ENCODE measurements around the gene LTB4R.

The LTB4R gene

DNA sequence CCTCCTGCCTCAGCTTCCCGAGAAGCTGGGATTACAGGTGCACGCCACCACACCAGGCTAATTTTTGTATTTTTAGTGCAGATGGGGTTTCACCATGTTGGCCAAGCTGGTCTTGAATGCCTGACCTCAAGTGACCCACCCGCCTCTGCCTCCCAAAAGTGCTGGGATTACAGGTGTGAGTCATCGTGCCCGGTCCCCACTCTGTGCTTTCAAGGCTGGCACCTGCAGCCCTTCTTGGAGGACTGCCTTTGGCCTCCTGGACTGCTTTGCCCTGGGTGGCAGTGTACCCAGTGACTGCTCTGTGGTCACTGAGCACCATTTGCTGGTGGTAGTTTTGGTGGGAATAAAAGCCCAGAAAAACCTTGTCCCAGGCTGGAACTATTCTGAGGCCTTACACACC is 24.3 kb upstream of the LTB4R start:
- H3K27me3 ChIP-seq (ENCODE audit: control insufficient read depth, insufficient read depth, low read length) = no peaks in the 10 kb centered on the region
- no peaks in the 10 kb centered on the region for H3K4me1 ChIP-seq
- H3K27ac ChIP-seq = no peak overlapping the region
- H3K9me3 ChIP-seq (ENCODE audit: control insufficient read depth, low read length) = no peaks in the 10 kb centered on the region
- H3K4me3 ChIP-seq (ENCODE audit: low read depth, low read length) = no peak overlapping the region
- H2AFZ ChIP-seq = no peak overlapping the region
- no peaks in the 10 kb centered on the region for H3K79me2 ChIP-seq
- TF ChIP-seq, protein P1, sequence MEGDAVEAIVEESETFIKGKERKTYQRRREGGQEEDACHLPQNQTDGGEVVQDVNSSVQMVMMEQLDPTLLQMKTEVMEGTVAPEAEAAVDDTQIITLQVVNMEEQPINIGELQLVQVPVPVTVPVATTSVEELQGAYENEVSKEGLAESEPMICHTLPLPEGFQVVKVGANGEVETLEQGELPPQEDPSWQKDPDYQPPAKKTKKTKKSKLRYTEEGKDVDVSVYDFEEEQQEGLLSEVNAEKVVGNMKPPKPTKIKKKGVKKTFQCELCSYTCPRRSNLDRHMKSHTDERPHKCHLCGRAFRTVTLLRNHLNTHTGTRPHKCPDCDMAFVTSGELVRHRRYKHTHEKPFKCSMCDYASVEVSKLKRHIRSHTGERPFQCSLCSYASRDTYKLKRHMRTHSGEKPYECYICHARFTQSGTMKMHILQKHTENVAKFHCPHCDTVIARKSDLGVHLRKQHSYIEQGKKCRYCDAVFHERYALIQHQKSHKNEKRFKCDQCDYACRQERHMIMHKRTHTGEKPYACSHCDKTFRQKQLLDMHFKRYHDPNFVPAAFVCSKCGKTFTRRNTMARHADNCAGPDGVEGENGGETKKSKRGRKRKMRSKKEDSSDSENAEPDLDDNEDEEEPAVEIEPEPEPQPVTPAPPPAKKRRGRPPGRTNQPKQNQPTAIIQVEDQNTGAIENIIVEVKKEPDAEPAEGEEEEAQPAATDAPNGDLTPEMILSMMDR (IDR thresholded peaks at IDR 0.05) = no peak
- H3K4me2 ChIP-seq (ENCODE audit: low read length) = no peak overlapping the region
- H3K36me3 ChIP-seq (ENCODE audit: control insufficient read depth, insufficient read depth, low read length) = no peaks in the 10 kb centered on the region
- H3K9ac ChIP-seq = no peak overlapping the region

DNA sequence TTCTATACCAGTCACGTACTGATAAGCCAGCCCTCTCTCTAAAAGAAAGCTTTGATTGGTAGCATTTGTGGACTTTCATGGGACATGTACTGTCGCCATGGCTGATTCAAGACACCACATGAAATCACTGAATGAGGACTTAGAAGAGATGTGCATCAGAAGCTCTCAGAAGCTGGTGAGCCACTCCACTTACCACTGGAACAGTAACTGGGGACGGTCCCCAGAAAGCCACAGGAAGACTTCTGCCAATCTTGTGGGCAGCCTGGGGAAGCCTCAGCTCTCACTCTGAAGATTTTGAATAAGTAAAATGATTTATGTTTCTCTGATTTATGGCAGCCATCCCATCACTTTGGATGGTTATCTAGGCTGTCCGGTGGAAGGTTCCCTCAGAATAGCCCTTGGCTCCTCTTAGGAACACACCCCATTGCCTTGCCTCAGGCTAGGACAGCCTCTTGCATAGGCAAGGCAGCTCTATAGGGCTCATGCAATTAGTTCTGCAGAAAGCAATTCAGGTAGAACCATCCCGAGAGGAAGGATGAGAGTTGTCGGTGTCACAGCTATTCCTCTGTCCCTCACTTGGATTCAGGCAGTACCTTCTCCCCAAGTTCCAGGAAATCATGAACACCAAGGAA is 21.5 kb upstream of the LTB4R start:
- H3K4me2 ChIP-seq (ENCODE audit: low read length) = no peak overlapping the region
- TF ChIP-seq, protein P1 (IDR thresholded peaks at IDR 0.05) = no peak
- no peak overlapping the region for H3K9ac ChIP-seq
- no peaks in the 10 kb centered on the region for H3K79me2 ChIP-seq
- no peak overlapping the region for H3K4me3 ChIP-seq (ENCODE audit: low read depth, low read length)
- H3K36me3 ChIP-seq (ENCODE audit: control insufficient read depth, insufficient read depth, low read length) = no peaks in the 10 kb centered on the region
- no peak overlapping the region for H3K27ac ChIP-seq
- no peaks in the 10 kb centered on the region for H3K4me1 ChIP-seq
- no peaks in the 10 kb centered on the region for H3K27me3 ChIP-seq (ENCODE audit: control insufficient read depth, insufficient read depth, low read length)
- H3K9me3 ChIP-seq (ENCODE audit: control insufficient read depth, low read length) = no peaks in the 10 kb centered on the region
- H2AFZ ChIP-seq = no peak overlapping the region

DNA sequence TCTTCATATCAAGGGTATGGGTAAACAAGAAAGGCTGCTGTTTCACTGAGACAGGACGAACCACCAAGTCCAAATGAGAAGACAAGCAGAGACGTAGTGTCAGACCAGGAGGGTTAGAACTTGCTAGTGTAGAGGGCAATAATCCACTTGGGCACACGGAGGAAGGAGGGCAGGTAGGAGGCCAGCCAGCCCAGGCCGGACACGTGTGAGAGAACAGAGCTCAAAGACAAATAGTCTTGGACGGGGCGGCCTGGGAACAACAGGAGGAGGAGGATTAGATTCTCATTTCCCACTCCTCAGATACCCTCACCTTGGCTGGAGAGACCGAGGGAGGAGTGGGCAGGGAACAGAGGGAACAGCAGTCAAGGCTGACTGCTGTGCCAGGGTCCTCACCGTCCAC is 20.6 kb upstream of the LTB4R start:
- H3K36me3 ChIP-seq (ENCODE audit: control insufficient read depth, insufficient read depth, low read length) = no peaks in the 10 kb centered on the region
- H3K4me2 ChIP-seq (ENCODE audit: low read length) = no peak overlapping the region
- no peak overlapping the region for H2AFZ ChIP-seq
- no peak overlapping the region for H3K27ac ChIP-seq
- H3K4me3 ChIP-seq (ENCODE audit: low read depth, low read length) = no peak overlapping the region
- H3K27me3 ChIP-seq (ENCODE audit: control insufficient read depth, insufficient read depth, low read length) = no peaks in the 10 kb centered on the region
- no peak overlapping the region for H3K9ac ChIP-seq
- H3K9me3 ChIP-seq (ENCODE audit: control insufficient read depth, low read length) = no peaks in the 10 kb centered on the region
- no peaks in the 10 kb centered on the region for H3K4me1 ChIP-seq
- no peaks in the 10 kb centered on the region for H3K79me2 ChIP-seq
- TF ChIP-seq, protein P1 (IDR thresholded peaks at IDR 0.05) = no peak

DNA sequence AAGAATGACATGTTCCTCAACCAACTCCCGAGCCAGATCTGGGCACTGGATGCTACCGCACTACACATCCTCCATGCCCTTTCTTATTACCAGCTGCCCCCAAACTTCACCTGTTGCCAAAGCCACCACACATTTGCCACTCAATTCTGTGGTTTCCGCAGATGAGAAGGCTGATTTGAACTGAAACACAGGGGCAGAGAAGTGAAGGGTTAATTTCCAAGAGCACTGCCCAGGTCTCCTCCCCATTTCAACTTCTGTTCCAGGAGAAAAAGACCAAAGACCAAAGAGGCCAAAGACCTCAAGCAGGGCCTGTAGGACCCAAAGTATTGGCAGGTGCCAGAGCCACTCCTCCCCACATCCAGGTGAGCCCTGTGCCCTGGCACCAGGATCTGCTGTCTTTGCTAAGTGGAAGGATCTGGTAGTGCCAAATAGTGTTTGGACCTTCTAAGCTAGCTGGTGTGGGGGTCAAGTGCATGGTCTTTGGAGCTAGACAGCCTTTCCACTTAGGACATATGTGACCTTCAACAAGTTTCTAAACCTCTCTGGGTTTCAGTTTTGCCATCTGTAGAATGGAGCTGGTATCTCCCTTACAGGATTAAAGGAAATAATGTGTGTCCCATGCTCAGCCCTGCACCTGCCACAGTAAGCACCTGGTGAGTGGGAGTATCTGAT is 19.7 kb upstream of the LTB4R start:
- Histone ChIP-seq H3K79me2 (peaks cover 2% of the 10 kb centered on the region), H3K4me3 (ENCODE audit: low read depth, low read length) (no peak overlapping the region), H3K27ac (no peak overlapping the region), H3K4me1 (no peaks in the 10 kb centered on the region), H3K9me3 (ENCODE audit: control insufficient read depth, low read length) (no peaks in the 10 kb centered on the region), H2AFZ (no peak overlapping the region), H3K36me3 (ENCODE audit: control insufficient read depth, insufficient read depth, low read length) (no peaks in the 10 kb centered on the region), H3K9ac (no peak overlapping the region), H3K4me2 (ENCODE audit: low read length) (no peak overlapping the region), H3K27me3 (ENCODE audit: control insufficient read depth, insufficient read depth, low read length) (no peaks in the 10 kb centered on the region)
- TF ChIP-seq, protein P1 (IDR thresholded peaks at IDR 0.05) = no peak

All from parathyroid adenoma (tissue), 2 donors.